Stimulated activated CD8-positive, alpha-beta memory T cell treated with anti-CD3 and anti-CD28 coated beads, Interleukin-4, amount 100 ng/mL, for 24 hours (primary cell): ENCODE data around the gene C10orf62.
"Not testable (repeated sequence)": the region's sequence is repeated elsewhere in the genome, so short reads cannot be mapped to it uniquely, and the experiment has no call there.

ENCODE experiments used
- DNase-seq: peaks from one replicate; pipeline ENCODE4 v3.0.0-alpha.2; 2020; ENCODE audit warnings: low read depth

Gene C10orf62

GRCh38 chr10:97631098-97631497, 41.6 kb downstream of the C10orf62 start:
- DNase-seq: no peak

DNA sequence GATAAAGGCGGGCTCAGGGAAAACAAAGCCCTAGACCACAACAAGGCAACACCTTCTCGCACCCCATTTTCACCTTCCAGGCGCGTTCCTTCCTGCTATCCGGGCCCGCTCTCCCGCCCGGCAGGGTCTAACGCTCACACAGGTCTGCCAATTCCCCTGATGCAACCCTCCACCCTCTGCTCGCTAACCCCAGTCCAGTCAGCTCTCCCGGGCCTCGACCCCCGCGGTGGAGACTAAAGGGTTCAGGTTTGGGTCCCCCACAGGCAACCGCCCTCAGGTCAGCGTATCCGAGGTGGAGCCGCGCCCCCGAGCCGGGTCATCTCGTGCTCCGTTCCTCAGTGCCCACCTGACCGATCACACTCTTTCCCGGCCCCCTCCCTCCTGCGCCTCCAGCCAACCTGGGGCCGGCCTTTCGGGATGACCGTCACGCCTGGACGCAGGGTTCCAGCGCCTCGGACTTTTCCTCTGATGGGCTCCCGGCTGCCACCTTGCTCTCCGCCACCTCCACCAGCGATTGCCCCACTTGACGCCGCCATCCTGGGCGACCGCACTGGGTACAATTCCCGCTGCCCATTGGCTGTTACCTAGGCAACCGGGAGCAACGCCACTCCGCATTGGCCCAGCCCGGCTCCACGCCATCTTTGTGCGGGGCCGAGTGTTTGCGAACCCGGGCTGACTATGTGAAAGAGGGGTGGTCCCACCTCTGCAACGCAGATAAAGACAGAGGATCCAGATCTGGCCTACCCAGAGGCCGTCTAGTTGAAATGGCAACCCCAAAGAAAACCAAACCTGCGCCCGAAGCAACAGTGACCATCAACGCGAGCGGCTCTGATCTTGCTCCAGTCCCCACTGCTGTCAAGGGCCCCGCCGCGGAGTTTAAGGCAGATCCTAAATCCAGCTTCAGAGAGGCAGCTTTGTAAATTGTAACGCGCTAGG, 43.7 kb downstream of the C10orf62 start, which contains the start of gene MORN4:
MORN4 (minus strand) TSS at position 552 of the 936 bp plus-strand sequence. CDS start 13,847 bp downstream, outside the sequence.
- peak; percentile 82 for DNase-seq

GRCh38 chr10:97633921-97634320, 44.4 kb downstream of the C10orf62 start:
- no peak for DNase-seq

GRCh38 chr10:97635577-97635976, 46.1 kb downstream of the C10orf62 start:
- no peak for DNase-seq

- not testable (repeated sequence) for DNase-seq
These were observed 49.6 kb downstream of the C10orf62 start for GRCh38 chr10:97639090-97639489.

DNA sequence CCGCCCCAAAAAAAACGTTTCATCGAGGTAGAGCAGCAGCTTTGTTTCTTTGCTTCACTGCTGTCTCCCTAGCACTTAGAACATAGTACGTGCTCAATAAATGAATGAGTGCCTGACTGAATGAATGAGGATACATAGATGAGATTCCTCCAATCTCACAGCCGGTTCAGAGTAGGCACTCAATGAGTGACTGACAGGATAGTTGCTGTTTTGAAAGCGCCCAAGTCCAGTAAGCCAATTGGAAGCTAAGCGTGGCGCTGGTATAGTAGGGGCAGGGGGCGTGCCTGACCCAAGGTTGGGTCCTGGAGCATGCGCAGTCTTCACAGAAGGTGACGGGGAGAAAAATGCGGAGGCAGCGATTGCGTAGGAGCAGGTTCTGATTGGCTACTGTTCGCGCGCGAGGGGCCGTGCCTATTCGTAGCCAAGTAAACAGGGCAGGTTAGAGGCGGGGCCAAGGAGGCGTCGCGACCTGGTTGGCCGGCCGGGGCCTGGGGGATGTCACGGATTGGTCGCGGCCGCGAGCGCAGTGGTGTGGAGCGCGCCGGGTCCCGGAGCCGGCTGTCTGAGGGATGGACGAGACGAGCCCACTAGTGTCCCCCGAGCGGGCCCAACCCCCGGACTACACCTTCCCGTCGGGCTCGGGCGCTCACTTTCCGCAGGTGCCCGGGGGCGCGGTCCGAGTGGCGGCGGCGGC, 50.8 kb downstream of the C10orf62 start, which contains the start of gene PI4K2A:
PI4K2A (plus strand) TSS at position 498 of the 694 bp plus-strand sequence; CDS start at position 570, 72 bp downstream.
- DNase-seq: peak; percentile 98
